SK-N-SH (cell line): Measurements from ENCODE around the gene BCAR3. TPM values are rescaled to one million over a fixed set of nuclear protein-coding genes. Genes with fewer than 3 reads are reported as not detected.

ENCODE experiments used
- CTCF ChIA-PET: fragments of 300-600, 350-600 bp; formaldehyde crosslinking; extraction: SDS; loops from one replicate; lab custom pipeline; 2021; lab: Yijun Ruan, JAX
- POLR2A ChIA-PET: fragments of 350-600 bp; sonication (Branson Sonifier 250); formaldehyde crosslinking; extraction: SDS; loops from one replicate; lab custom pipeline; 2020; ENCODE audit warnings: antibody characterized with exemption, inconsistent platforms; lab: Yijun Ruan, JAX
- DNase-seq: peaks from one replicate; pipeline ENCODE4 v3.0.0; 2012
- H2AFZ ChIP-seq: fragments of 200-600 bp; sonication (generic); 2 replicates; pipeline ENCODE4 v1.8.1; 2016; ENCODE audit warnings: antibody characterized with exemption, mild to moderate bottlenecking, low read depth
- H3F3A ChIP-seq: fragments of 200-600 bp; sonication (generic); replicated peaks from 2 replicates; pipeline ENCODE3; 2016; ENCODE audit warnings: antibody characterized with exemption, mild to moderate bottlenecking; ENCODE audit not compliant: insufficient read depth
- H3K27ac ChIP-seq, 2 experiments: fragments of 200-500 bp in 1 of 2; fragments of 200-600 bp in 1 of 2; sonication (Bioruptor generic) in 1 of 2; sonication (generic), shearing (Covaris generic) in 1 of 2; 2 replicates each; pipeline versions ENCODE4 v1.5.1 to v1.6.1; 2014 to 2016; ENCODE audit warnings: low read depth in 2 of 2, inconsistent platforms in 1 of 2, low read length in 1 of 2, mild to moderate bottlenecking in 1 of 2, mixed read lengths in 1 of 2
- H3K27me3 ChIP-seq: fragments of 200-600 bp; sonication (generic), shearing (Covaris generic); 2 replicates; pipeline ENCODE4 v1.6.1; 2016; ENCODE audit warnings: mixed run types; ENCODE audit not compliant: insufficient read depth
- H3K36me3 ChIP-seq, 2 experiments: fragments of 200-500 bp in 1 of 2; fragments of 200-600 bp in 1 of 2; sonication (Bioruptor generic) in 1 of 2; sonication (generic) in 1 of 2; replicated peaks in 1 of 2; 2 replicates each; pipeline versions ENCODE3 to v1.5.1; 2014 to 2016; ENCODE audit warnings: low read length in 1 of 2, mild to moderate bottlenecking in 1 of 2; ENCODE audit not compliant: insufficient read depth in 2 of 2, control insufficient read depth in 1 of 2
- H3K4me1 ChIP-seq, 2 experiments: fragments of 200-500 bp in 1 of 2; fragments of 200-600 bp in 1 of 2; sonication (Bioruptor generic) in 1 of 2; sonication (generic), shearing (Covaris generic) in 1 of 2; 2 replicates each; pipeline versions ENCODE4 v1.5.1 to v1.6.1; 2014 to 2016; ENCODE audit warnings: low read depth in 1 of 2, low read length in 1 of 2, mixed run types in 1 of 2; ENCODE audit not compliant: insufficient read depth in 2 of 2, control insufficient read depth in 1 of 2
- H3K4me2 ChIP-seq: fragments of 200-600 bp; sonication (generic), shearing (Covaris generic); 2 replicates; pipeline ENCODE4 v1.6.1; 2017; ENCODE audit warnings: mixed run types
- H3K4me3 ChIP-seq, 2 experiments: fragments of 200-500 bp in 1 of 2; fragments of 200-600 bp in 1 of 2; sonication (Bioruptor generic) in 1 of 2; sonication (generic), shearing (Covaris generic) in 1 of 2; 2 replicates each; pipeline versions ENCODE4 v1.5.1 to v1.8.1; 2014 to 2016; ENCODE audit warnings: low read depth in 2 of 2, inconsistent platforms in 1 of 2, low read length in 1 of 2, mild to moderate bottlenecking in 1 of 2, mixed read lengths in 1 of 2, moderate library complexity in 1 of 2
- H3K79me2 ChIP-seq: fragments of 200-600 bp; sonication (generic); 2 replicates; pipeline ENCODE4 v1.8.1; 2017; ENCODE audit warnings: mild to moderate bottlenecking; ENCODE audit not compliant: insufficient read depth
- H3K9ac ChIP-seq: fragments of 200-600 bp; sonication (generic); 2 replicates; pipeline ENCODE4 v1.6.1; 2017; ENCODE audit warnings: mixed run types
- H3K9me2 ChIP-seq: fragments of 200-600 bp; sonication (generic); 2 replicates; pipeline ENCODE4 v1.6.1; 2017; ENCODE audit warnings: mixed run types
- H3K9me3 ChIP-seq: fragments of 200-600 bp; sonication (generic); 2 replicates; pipeline ENCODE4 v1.6.1; 2017; ENCODE audit warnings: mixed run types, mild to moderate bottlenecking, moderate library complexity
- H4K20me1 ChIP-seq: fragments of 200-600 bp; sonication (generic); 2 replicates; pipeline ENCODE4 v1.6.1; 2017; ENCODE audit warnings: mild to moderate bottlenecking, mixed run types; ENCODE audit not compliant: insufficient read depth
- CTCF ChIP-seq: fragments of 200-600 bp; sonication (generic); IDR thresholded peaks from 2 replicates; pipeline ENCODE4 v1.6.1; 2017; ENCODE audit warnings: antibody characterized with exemption, mild to moderate bottlenecking, moderate library complexity
- ELF1 ChIP-seq: IDR thresholded peaks from 2 replicates; pipeline ENCODE4 v1.4.0; 2012
- EP300 ChIP-seq, 2 experiments: IDR thresholded peaks; 2 replicates each; pipeline versions ENCODE4 v1.4.0 to v1.6.1; 2012; ENCODE audit warnings: borderline replicate concordance in 1 of 2, low read depth in 1 of 2, low read length in 1 of 2
- FOSL2 ChIP-seq: IDR thresholded peaks from 2 replicates; pipeline ENCODE4 v1.4.0; 2012; ENCODE audit warnings: low read depth, mild to moderate bottlenecking, moderate library complexity, borderline replicate concordance
- FOXM1 ChIP-seq: IDR thresholded peaks from 2 replicates; pipeline ENCODE4 v1.4.0; 2012; ENCODE audit warnings: low read depth, mild to moderate bottlenecking
- IRF3 ChIP-seq: fragments of 150-350 bp; IDR thresholded peaks from 2 replicates; pipeline ENCODE4 v1.6.1; 2016; ENCODE audit warnings: mild to moderate bottlenecking, low read depth, low read length
- MEF2A ChIP-seq: IDR thresholded peaks from 2 replicates; pipeline ENCODE4 v1.4.0; 2012; ENCODE audit warnings: low read depth, borderline replicate concordance
- MXI1 ChIP-seq: IDR thresholded peaks from 2 replicates; pipeline ENCODE4 v1.6.1; 2012; ENCODE audit warnings: mild to moderate bottlenecking, low read depth, low read length, improper control_type of control experiment
- NFIC ChIP-seq: IDR thresholded peaks from 2 replicates; pipeline ENCODE4 v1.4.0; 2012; ENCODE audit warnings: borderline replicate concordance
- NRF1 ChIP-seq: IDR thresholded peaks from 2 replicates; pipeline ENCODE4 v1.6.1; 2012; ENCODE audit warnings: low read depth, mild to moderate bottlenecking, low read length
- POLR2AphosphoS5 ChIP-seq: IDR thresholded peaks from 2 replicates; pipeline ENCODE4 v1.6.1; 2012; ENCODE audit warnings: low read depth, low read length
- REST ChIP-seq: IDR thresholded peaks from 2 replicates; pipeline ENCODE4 v1.6.1; 2012; ENCODE audit warnings: mild to moderate bottlenecking, low read depth, low read length, moderate library complexity
- RFX5 ChIP-seq: IDR thresholded peaks from 2 replicates; pipeline ENCODE4 v1.6.1; 2012; ENCODE audit warnings: mild to moderate bottlenecking, improper control_type of control experiment, low read length
- SIN3A ChIP-seq: IDR thresholded peaks from 2 replicates; pipeline ENCODE4 v1.6.1; 2012; ENCODE audit warnings: low read depth, mild to moderate bottlenecking, low read length, moderate library complexity, borderline replicate concordance
- SMC3 ChIP-seq: IDR thresholded peaks from 2 replicates; pipeline ENCODE4 v1.6.1; 2012; ENCODE audit warnings: low read depth, low read length, improper control_type of control experiment
- TAF1 ChIP-seq: IDR thresholded peaks from 2 replicates; pipeline ENCODE4 v1.6.1; 2012; ENCODE audit warnings: low read depth, mild to moderate bottlenecking, low read length, moderate library complexity, borderline replicate concordance
- TCF12 ChIP-seq: IDR thresholded peaks from 2 replicates; pipeline ENCODE4 v1.4.0; 2012
- TEAD4 ChIP-seq: IDR thresholded peaks from 2 replicates; pipeline ENCODE4 v1.4.0; 2012; ENCODE audit warnings: mild to moderate bottlenecking, borderline replicate concordance; ENCODE audit not compliant: insufficient read depth
- USF2 ChIP-seq: fragments of 150-350 bp; IDR thresholded peaks from 2 replicates; pipeline ENCODE4 v1.6.1; 2017; ENCODE audit warnings: antibody characterized with exemption, low read length, low read depth, borderline replicate concordance
- WGBS: methylation state at CpG from one replicate; pipeline ENCODE4 v1.1.6; 2017; ENCODE audit warnings: low lambda C conversion rate; 5-methylcytosine and 5-hydroxymethylcytosine counted together
- polyA plus RNA-seq, 3 experiments: library from polyadenylated mRNA; depleted of rRNA; stranded (reverse); fragments of >200 nt; gene quantifications; 2 replicates each; pipeline ENCODE4 v1.2.3, GENCODE V29; 2012

BCAR3 gene
- polyA plus RNA-seq, 1 of the 3 experiments (the other 2 are of a cell fraction), result 58.4 TPM

GRCh38 chr1:93595743-93596142 is 85.9 kb downstream of the BCAR3 start:
- peaks cover 100% of the 10 kb centered on the region for H3K79me2 ChIP-seq
- H3K4me2 ChIP-seq, result peak overlapping the region; percentile 29; the same call in 1 of the 2 replicates
- no peak overlapping the region; the same call in 1 of the 2 replicates for H3K9ac ChIP-seq
- no peaks in the 10 kb centered on the region for H3K9me3 ChIP-seq
- H3K4me3 ChIP-seq, result no peak overlapping the region
- peak overlapping the region in 1 of 2 experiments; percentile 66 for H3K27ac ChIP-seq
- peaks cover 8% of the 10 kb centered on the region for H3F3A ChIP-seq
- no peaks in the 10 kb centered on the region for H3K9me2 ChIP-seq
- ChIA-PET CTCF (interaction anchor here (1.0 kb wide), 1 partner anchor 13 kb away, joined by 3 read pairs; no protein-coding TSS in a partner anchor), POLR2A (no interaction called here)
- WGBS, result 73% methylated on average over 4 of the region's 4 CpGs
- peaks cover 25 to 88% of the 10 kb centered on the region in 2 experiments for H3K4me1 ChIP-seq
- DNase-seq, result no peak
- no peak overlapping the region for H2AFZ ChIP-seq
- no peaks in the 10 kb centered on the region for H3K27me3 ChIP-seq
- peaks cover 97% of the 10 kb centered on the region for H4K20me1 ChIP-seq
- H3K36me3 ChIP-seq, result peaks cover 10 to 12% of the 10 kb centered on the region in 2 experiments
- no peak for TF ChIP-seq FOXM1
- TF ChIP-seq MEF2A, result no peak
- TF ChIP-seq EP300 (IDR thresholded peaks at IDR 0.05; ENCODE audit: borderline replicate concordance in 1 of 2, low read depth in 1 of 2, low read length in 1 of 2), result no peak
- TF ChIP-seq TEAD4, result no peak

- peak overlapping the region; percentile 5 to 66 for H3K27ac ChIP-seq
- H3K36me3 ChIP-seq, result peaks cover 15 to 16% of the 10 kb centered on the region in 2 experiments
- 86% methylated on average over 2 of the region's 2 CpGs for WGBS
Measured at GRCh38 chr1:93595266-93595665, 86.4 kb downstream of the BCAR3 start.

More at GRCh38 chr1:93595266-93595665, 86.4 kb downstream of the BCAR3 start:
- DNase-seq, result no peak
- Histone ChIP-seq H2AFZ (no peak overlapping the region), H3F3A (peaks cover 11% of the 10 kb centered on the region), H4K20me1 (peaks cover 97% of the 10 kb centered on the region), H3K4me1 (peaks cover 25 to 84% of the 10 kb centered on the region in 2 experiments), H3K9me2 (no peaks in the 10 kb centered on the region), H3K9me3 (no peaks in the 10 kb centered on the region), H3K4me2 (no peak overlapping the region; the same call in 1 of the 2 replicates), H3K9ac (no peak overlapping the region; the same call in 1 of the 2 replicates), H3K4me3 (no peak overlapping the region), H3K79me2 (peaks cover 100% of the 10 kb centered on the region), H3K27me3 (no peaks in the 10 kb centered on the region)
- POLR2A ChIA-PET, result no interaction called here
- CTCF ChIA-PET, result interaction anchor here (1.0 kb wide), 2 partner anchors 13 to 30 kb away, joined by 3 read pairs; no protein-coding TSS in a partner anchor
- no peak for TF ChIP-seq IRF3
- no peak for TF ChIP-seq CTCF
- TF ChIP-seq TEAD4, result no peak
- no peak for TF ChIP-seq TCF12
- TF ChIP-seq USF2, result no peak
- TF ChIP-seq NRF1, result no peak
- no peak for TF ChIP-seq TAF1
- no peak for TF ChIP-seq SMC3
- TF ChIP-seq POLR2AphosphoS5, result no peak
- TF ChIP-seq MXI1, result no peak
- no peak for TF ChIP-seq EP300 (IDR thresholded peaks at IDR 0.05; ENCODE audit: borderline replicate concordance in 1 of 2, low read depth in 1 of 2, low read length in 1 of 2)
- TF ChIP-seq RFX5, result no peak
- TF ChIP-seq REST, result no peak
- no peak for TF ChIP-seq FOSL2
- no peak for TF ChIP-seq ELF1
- no peak for TF ChIP-seq SIN3A
- TF ChIP-seq NFIC, result no peak
